ENCODE measurements around the gene TLX1.

Gene TLX1

GRCh38 chr10:101111547-101111946 is 19.6 kb upstream of the TLX1 start:
- in situ Hi-C loops (cut with MboI; ENCODE audit: low sequenced_read_pairs), result no loop called here

GRCh38 chr10:101112799-101113594 is 18.1 kb upstream of the TLX1 start:
- in situ Hi-C loops (cut with MboI; ENCODE audit: low sequenced_read_pairs), result no loop called here

GRCh38 chr10:101113890-101114403 is 17.2 kb upstream of the TLX1 start:
- in situ Hi-C loops (cut with MboI; ENCODE audit: low sequenced_read_pairs), result no loop called here

GRCh38 chr10:101114646-101115045 is 16.5 kb upstream of the TLX1 start:
- in situ Hi-C loops (cut with MboI; ENCODE audit: low sequenced_read_pairs), result no loop called here

- in situ Hi-C loops (cut with MboI; ENCODE audit: low sequenced_read_pairs), result no loop called here
Observed at GRCh38 chr10:101116754-101117153, 14.3 kb upstream of the TLX1 start.

GRCh38 chr10:101118031-101118430 is 13.1 kb upstream of the TLX1 start:
- in situ Hi-C loops (cut with MboI; ENCODE audit: low sequenced_read_pairs), result no loop called here

GRCh38 chr10:101120520-101120883 is 10.6 kb upstream of the TLX1 start:
- in situ Hi-C loops (cut with MboI; ENCODE audit: low sequenced_read_pairs), result no loop called here

GRCh38 chr10:101120884-101121653 is 10.0 kb upstream of the TLX1 start:
- in situ Hi-C loops (cut with MboI; ENCODE audit: low sequenced_read_pairs), result no loop called here

GRCh38 chr10:101121654-101122031 is 9.5 kb upstream of the TLX1 start:
- in situ Hi-C loops (cut with MboI; ENCODE audit: low sequenced_read_pairs), result no loop called here

- in situ Hi-C loops (cut with MboI; ENCODE audit: low sequenced_read_pairs), result no loop called here
Observed at GRCh38 chr10:101122270-101123084, 8.6 kb upstream of the TLX1 start.

GRCh38 chr10:101123085-101123814 is 7.8 kb upstream of the TLX1 start:
- in situ Hi-C loops (cut with MboI; ENCODE audit: low sequenced_read_pairs), result no loop called here

GRCh38 chr10:101123815-101124617 is 7.1 kb upstream of the TLX1 start:
- in situ Hi-C loops (cut with MboI; ENCODE audit: low sequenced_read_pairs), result no loop called here

GRCh38 chr10:101124933-101125332 is 6.2 kb upstream of the TLX1 start:
- in situ Hi-C loops (cut with MboI; ENCODE audit: low sequenced_read_pairs), result no loop called here

- in situ Hi-C loops (cut with MboI; ENCODE audit: low sequenced_read_pairs), result no loop called here
Observed at GRCh38 chr10:101126684-101127628, 4.1 kb upstream of the TLX1 start.

GRCh38 chr10:101130141-101130540 is 959 bp upstream of the TLX1 start:
- in situ Hi-C loops (cut with MboI; ENCODE audit: low sequenced_read_pairs), result no loop called here

GRCh38 chr10:101131962-101132635 is 999 bp downstream of the TLX1 start:
- in situ Hi-C loops (cut with MboI; ENCODE audit: low sequenced_read_pairs), result no loop called here

GRCh38 chr10:101132636-101133473 is 1.8 kb downstream of the TLX1 start:
- in situ Hi-C loops (cut with MboI; ENCODE audit: low sequenced_read_pairs), result no loop called here
